ENCODE measurements around the gene CDH23.

- TF ChIP-seq CTCF (IDR thresholded peaks at IDR 0.05) (no peak), POLR2A (IDR thresholded peaks at IDR 0.05; ENCODE audit: low read depth) (no peak), POLR2AphosphoS5 (IDR thresholded peaks at IDR 0.05) (no peak), EP300 (IDR thresholded peaks at IDR 0.05) (no peak)
Measured at GRCh38 chr10:71468363-71469094, 71.8 kb downstream of the CDH23 start.
